ENCODE results near the gene SH3PXD2B.
"Not testable (repeated sequence)": the region's sequence is repeated elsewhere in the genome, so short reads cannot be mapped to it uniquely, and the experiment has no call there.

Gene SH3PXD2B

DNA sequence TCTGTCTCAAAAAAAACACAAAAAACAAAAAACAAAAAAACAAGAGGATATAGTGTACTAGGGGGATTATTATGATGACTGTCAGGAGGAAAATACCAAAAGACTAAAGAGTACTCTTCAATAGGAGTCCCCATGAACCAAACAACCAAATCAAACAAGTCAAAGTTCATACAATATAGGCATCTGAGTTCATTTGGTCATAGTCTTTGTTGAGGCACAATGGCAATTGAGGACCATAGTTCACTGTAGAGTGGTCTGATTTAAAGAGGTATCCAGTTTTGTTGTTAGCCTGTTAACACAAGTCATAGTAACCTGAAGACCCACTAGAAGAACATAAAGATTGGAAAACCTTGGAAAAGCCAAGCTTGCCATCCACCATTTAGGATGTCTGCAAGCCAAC lies 159.5 kb downstream of the SH3PXD2B start:
- no peak for DNase-seq (ENCODE audit: low spot score)

DNA sequence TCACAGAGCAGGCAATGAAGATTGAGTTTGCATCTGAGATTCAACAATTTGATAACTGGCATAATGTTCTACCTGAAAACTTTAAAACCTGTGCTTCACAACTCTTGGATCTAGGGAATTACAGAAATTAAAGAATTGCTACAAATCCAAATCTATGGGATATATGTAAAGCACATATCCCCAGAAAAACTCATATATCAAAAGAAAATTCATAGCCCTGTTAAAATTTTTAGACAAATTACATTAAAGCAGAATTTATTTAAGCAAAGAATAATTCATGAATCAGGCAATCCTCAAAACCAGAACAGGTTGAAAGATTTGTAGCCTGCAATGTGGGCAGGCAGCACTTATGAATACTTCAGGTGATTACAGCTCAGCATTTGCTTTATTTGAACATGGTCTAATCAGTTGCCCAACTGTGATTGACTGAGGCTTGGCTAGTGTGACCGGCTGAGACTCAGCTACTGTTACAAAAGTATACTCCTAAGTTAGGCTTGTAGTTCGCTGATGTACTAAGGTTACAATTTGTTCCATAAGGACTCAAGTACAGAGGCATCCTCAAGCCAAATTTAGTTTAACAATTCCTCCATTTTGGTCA lies 160.5 kb downstream of the SH3PXD2B start:
- DNase-seq (ENCODE audit: low spot score) = no peak

DNA sequence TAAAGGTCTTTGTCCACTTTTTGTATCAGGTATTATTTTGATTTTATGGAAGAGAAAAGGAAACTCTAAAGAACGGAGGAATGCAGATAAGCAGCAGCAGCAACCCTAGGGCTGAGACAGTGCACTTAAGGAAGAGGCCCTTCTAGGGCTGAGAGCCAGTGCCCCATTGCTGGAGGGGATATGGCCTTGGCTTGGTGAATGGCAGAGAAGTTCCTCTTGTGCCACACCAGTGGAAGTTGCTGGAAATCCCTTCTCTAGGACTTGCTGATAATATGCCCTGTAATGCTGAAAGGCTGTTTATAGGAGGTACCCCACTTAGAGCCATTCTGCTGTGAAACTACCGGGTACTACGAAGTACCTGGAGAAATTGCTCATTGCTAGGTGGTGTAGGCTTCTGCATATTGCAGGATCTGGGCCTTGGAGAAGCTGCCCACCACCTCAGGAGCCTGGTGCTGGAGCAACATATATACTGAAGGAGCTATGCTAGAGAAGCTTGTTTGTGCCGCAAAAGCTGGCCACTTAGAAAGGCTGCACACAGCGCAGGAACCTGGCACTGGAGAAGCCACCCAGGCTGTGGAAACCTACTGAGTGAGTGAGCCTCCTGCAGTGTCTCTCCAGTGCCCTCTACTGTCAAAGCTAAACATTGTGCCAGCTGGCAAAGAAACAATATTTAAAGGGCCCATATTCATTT lies 161.1 kb downstream of the SH3PXD2B start:
- peak; percentile 78 for DNase-seq (ENCODE audit: low spot score)

DNA sequence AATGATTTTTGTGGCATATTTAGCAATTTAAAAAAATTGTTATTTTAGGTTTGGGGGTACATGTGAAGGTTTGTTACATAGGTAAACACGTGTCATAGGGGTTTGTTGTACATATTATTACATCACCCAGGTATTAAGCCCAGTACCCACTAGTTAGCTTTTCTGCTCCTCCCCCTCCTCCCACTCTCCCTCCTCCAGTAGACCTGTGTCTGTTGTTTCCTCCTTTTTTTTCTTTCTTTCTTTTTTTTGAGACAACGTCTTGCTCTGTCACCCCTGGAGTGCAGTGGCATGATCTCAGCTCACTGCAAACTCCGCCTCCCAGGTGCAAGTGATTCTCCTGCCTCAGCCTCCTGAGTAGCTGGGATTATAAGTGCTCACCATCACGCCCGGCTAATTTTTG lies 162.5 kb downstream of the SH3PXD2B start:
- not testable (repeated sequence) for DNase-seq (ENCODE audit: low spot score)

DNA sequence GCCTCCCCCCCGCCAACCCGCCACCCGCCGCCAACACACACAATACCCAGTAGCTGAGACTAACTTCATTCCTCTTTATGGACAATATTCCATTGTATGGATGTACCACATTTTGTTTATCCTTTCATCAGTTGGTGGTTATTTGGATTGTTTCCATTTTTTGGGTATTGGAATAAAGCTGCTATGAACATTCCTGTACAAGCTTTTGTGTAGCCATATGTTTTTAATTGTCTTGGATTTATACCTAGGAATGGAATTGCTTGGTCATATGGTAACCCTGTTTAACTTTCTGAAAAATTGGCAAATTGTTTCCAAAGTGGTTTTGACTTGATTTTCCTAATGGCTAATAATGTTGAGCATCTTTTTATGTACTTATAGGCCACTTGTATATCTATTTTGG lies 165.9 kb downstream of the SH3PXD2B start:
- DNase-seq (ENCODE audit: low spot score) = no peak

DNA sequence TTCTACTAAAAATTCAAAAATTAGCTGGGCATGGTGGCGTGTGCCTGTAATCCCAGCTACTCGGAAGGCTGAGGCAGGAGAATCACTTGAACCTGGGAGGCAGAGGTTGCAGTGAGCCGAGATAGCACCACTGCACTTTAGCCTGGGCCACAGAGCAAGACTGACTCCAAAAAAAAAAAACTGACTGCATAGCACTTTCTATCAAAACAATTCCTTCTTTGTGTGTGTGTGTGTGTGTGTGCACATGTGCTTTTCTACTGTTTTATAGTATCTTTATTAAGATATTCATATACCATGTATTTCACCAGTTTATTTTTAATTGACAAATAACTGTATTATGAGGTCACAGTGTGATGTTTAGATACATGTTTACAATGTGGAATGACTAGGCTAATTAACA lies 167.2 kb downstream of the SH3PXD2B start:
- not testable (repeated sequence) for DNase-seq (ENCODE audit: low spot score)

DNA sequence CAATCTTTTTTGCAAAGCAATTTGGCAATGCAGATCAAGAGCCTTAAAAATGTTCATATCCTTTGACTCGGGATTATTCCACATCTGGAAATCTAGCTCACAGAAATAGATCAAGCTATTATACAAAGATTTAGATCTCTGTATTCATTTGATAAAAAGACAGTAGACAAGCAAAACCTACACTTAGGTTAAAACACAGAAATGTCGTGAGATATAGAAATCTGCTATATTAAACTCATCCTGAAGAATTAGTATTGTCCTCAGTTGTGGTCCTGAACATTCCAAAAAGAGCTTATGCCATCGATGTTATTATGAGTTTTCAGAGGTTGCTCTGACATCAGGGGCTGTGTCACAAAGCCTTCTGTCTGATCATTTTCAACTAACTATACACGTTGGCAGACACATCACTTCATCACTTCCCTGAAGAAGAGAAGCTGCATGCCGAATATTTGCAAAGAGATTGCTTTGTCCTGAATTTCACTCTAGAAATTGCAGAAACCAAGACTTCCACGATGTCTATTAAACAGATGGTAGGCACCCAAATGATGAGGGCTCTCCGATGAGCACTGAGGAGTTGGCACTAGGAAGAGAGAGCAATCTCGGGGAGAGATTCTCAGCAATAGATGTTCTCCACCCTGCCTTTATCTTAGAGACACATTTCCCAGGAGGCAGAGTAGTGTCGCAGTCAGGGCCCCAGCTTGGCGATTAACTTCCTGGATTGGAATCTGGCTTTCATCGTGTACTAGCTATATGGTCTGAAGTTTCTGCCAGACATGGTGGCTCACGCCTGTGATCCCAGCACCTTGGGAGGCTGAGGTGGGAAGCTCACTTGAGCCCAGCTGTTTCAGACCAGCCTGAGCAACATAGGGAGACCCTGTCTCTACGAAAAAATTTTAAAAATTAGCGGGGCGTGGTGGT lies 168.8 kb downstream of the SH3PXD2B start:
- no peak for DNase-seq (ENCODE audit: low spot score)

DNA sequence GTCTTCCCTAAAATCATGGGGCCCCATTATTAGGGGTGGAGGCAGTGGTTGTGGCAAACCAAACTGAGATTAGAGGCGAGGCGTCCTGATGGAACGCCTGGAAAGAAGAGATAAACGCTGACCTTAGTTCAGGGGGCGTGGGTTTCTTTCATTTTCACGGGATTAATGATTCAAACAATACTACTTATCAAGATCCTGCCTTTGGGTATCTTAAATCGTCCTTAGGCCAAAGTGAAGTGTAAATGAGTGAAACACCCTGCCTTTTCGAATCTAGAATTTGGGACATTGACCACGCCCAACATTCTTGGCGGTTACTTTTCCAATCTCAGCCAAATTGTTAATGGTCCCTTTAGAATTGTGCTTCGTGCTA lies 169.7 kb downstream of the SH3PXD2B start:
- no peak for DNase-seq (ENCODE audit: low spot score)

DNA sequence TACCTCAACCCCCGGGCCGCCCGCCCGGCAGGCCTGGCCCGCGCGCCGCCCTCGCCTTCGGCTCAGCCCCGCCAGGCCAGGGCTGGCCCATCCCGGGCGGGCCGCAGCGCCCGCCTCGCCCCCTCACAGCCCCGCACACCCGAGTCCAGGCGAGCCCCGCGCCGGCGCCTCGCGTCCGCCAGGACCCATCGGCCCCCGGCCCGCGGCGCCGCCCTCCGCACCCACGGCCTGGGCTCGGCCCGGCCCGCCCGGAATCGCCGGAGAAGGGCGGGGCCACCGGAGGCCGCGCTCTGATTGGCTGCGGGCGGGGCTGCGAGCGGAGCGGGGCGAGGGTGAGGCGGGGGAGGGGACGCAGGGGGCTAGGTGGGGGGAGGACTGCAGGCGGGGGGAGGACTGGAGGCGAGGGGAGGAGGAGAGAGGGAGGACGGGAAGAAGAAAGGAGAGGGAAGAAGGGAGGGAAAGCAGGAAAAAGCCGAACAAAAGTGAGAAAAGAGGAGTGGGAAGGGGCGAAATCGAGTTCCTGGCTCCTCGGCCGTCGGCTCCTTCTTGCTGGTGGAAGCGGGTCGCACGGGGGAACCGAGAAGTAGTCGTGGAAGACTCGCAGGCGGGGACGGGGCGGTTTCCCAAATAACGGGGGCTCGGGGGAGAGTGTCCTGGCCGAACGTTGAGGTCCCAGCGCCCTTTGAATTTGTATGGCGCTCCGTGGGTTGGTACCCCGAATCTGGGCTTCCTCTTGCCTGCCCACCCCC lies 170.3 kb downstream of the SH3PXD2B start:
- DNase-seq (ENCODE audit: low spot score) = peak; percentile 74

DNA sequence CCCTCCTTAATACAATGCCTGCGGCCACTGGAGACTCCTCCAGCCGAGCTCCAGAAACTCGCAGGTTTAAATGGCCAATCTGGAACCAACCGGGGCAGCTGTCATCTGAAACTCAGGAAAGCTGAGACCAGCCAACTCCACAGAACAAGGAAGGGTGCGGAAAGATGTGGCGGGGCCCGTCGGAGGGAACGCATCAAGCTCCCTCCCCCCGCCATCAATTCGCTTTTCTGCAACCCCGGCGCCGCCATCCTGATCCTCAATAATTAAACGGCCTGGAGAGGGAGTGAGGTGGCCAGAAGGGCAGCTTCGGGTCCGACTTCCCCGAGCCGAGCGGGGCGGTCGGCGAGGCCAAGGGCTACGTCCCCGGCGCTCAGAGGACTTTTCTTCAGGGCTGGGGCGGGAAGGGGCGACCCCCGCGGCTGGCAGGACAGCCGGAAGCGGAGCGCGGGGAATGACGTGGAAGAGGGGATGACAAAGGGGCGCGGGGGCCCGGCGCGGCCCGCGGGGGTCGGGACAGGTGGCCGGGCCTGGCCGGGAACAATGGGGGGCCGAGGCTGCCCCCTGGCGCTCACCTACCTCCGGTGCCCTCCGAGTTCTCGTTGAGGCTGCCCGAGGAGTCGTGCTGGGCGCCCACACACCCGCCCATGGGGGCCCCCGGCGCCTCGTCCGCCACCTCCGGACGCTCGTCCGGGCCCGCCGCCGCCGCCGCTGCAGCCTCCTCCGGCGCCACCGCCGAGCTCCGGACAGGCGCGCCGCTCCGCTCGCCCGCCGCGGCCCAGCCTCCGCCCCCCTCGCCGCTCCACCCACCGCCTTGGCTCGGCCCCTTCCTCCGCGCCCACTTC lies 171.1 kb downstream of the SH3PXD2B start, which contains the start of gene UBTD2:
Gene UBTD2 (minus strand): TSS at position 745 of the 842 bp plus-strand sequence. CDS start 99 bp downstream, at position 646.
- peak; percentile 73 for DNase-seq (ENCODE audit: low spot score)

DNA sequence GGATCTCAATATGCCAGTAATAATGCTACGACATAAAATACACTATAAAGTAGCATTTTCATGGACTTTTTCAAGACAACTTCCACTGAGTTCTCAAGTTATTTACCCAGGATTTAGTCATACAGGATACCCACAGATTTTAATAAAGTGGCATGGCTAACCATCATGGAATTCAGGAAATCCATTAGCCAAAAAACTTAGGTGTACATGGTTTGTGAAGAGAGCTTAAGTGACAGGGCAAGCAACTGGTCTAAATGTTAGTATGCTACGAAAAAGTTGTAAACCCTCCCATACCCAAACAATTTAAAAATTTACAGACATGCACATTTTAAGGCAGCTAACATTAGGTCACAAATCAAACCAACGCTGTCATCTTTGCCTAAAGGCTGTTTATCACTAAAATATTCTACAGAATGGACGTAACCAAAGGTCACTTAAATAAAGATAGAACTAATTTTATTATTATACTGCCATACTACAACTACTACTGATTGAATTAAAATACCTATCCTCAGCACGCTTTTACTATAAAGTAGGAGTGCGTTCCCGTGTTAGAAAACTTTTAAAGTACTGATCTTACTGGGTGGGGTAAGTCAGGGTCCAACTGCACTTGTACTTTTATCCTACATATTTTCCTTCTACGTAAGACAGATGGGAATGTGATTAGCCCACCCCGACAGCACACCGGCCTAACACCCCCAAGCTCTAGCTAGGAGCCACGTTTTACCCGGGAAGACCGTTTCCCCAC lies 171.9 kb downstream of the SH3PXD2B start:
- peak; percentile 72 for DNase-seq (ENCODE audit: low spot score)

DNA sequence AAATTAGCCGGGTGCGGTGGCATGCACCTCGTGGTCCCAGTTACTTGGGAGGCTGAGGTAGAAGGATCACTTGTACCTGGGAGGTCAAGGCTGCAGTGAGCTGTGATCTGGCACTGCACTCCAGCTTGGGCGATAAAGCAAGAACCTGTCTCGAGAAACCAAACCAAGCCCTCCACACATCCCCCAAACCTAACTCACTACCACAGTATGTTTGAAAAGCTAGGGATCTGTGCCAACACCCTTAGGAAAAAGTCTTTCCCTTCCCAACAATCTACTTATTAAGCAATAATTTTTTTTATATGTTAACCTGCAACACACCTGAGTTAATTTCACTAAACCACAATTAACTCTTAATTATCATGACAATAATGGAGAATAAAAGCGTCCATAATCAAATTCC lies 173.0 kb downstream of the SH3PXD2B start:
- no peak for DNase-seq (ENCODE audit: low spot score)

DNA sequence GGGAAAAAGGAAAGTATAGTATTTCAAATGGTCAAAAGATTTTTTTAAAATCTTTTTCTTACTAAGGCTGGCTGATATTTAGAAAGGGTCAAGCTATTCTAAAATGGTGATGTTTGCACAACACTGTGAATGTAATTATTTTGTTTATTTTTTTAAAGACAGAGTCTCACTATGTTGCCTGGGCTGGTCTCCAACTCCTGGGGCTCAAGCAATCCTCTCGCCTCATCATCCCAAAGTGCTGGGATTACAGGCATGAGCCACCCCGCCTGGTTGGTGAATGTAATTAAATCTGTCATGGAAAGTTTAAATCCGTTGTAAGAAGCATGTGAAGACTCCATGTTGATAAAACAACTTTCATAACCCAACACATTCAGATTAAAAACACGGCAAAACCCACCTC lies 173.4 kb downstream of the SH3PXD2B start:
- peak; percentile 28 for DNase-seq (ENCODE audit: low spot score)

DNA sequence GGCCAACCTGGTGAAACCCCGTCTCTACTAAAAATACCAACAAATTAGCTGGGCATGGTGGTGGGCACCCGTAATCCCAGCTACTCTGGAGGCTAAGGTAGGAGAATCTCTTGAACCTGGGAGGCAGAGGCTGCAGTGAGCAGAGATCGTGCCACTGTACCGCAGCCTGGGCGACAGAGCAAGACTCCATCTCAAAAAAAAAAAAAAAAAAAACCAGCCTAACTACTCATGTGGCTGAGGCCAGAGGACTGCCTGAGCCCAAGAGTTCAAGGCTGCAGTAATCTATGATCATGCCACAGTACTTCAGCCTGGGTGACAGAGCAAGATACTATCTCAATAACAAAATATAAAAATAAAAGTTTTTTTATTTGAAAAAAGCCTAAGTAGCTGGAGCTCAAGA lies 174.0 kb downstream of the SH3PXD2B start:
- no peak for DNase-seq (ENCODE audit: low spot score)

DNA sequence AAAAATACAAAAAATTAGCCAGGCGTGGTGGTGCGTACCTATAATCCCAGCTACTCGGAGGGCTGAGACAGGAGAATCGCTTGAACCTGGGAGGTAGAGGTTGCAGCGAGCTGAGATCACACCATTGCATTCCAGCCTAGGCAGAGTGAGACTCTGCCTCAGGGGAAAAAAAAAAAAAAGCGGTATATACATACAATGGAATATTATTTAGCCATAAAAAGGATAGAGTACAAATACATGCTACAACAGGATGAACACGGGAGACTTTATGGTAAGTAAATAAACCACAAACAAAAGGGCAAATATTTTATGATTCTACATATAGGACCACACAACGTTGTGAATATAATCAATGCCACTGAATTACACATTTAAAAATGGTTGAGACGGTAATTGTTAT lies 176.0 kb downstream of the SH3PXD2B start:
- no peak for DNase-seq (ENCODE audit: low spot score)

DNA sequence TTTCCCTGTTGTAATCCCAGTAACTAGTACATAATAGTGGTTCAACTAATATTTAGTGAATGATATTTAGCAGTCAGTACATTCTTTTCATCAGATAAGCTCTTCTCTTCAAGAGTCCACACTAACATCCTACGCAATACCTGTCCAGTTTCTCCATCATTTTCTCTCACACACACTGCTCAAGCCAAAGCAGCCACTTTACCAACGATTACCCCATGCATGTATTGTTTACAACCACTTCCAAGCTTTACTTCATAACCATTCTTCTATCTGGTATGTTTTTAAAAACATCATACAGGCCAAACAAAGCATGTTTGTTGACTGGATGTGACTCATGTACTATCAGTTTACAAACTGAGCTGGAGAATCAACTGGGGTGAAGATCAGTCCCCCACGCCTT lies 178.1 kb downstream of the SH3PXD2B start:
- DNase-seq (ENCODE audit: low spot score) = no peak

Data from RKO (cell line).